Colon (tissue), 2 donors: ENCODE results near the gene NLE1.
"Not testable (repeated sequence)": the region's sequence is repeated elsewhere in the genome, so short reads cannot be mapped to it uniquely, and the experiment has no call there.

Source experiments
- FAIRE-seq: peaks from 2 replicates; lab custom pipeline; 2012; peaks lifted over from hg19 to GRCh38; lab: Jason Lieb, UNC
- donor health status: control.
- donor health status: control.

Gene NLE1

GRCh38 chr17:35127751-35128514 lies 14.2 kb downstream of the NLE1 start:
- FAIRE-seq: no peak

- no peak for FAIRE-seq
Measured at GRCh38 chr17:35121315-35121714, 20.8 kb downstream of the NLE1 start, which contains the start of gene FNDC8. Gene FNDC8 (plus strand): TSS chr17:35121615. CDS start chr17:35121694, 79 bp downstream.

GRCh38 chr17:35119370-35120165 lies 22.5 kb downstream of the NLE1 start, which contains the start of gene RAD51D:
Gene RAD51D (minus strand): TSS chr17:35119860. CDS start chr17:35119613, 247 bp downstream.
- no peak for FAIRE-seq

GRCh38 chr17:35117984-35118383 lies 24.1 kb downstream of the NLE1 start:
- FAIRE-seq: no peak

DNA sequence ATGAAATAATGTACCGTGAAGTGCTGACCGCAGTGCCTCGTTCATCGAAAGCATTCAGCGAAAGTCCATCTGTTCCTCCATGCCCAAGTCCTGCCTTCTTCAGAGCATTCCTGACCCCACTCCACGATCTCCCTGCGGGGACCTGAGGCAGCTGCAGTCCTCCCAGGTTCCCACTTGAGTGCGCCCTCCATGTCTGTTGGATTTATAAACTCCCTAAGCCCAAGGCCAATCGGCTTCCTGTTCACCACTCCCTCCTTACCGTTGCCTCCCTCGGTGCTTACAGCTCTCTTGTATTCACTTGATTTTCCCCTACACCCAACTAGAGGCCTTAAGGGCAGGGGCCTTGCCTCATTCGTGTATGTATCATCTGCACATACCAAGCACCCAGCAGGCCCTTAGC lies 25.3 kb downstream of the NLE1 start:
- no peak for FAIRE-seq

DNA sequence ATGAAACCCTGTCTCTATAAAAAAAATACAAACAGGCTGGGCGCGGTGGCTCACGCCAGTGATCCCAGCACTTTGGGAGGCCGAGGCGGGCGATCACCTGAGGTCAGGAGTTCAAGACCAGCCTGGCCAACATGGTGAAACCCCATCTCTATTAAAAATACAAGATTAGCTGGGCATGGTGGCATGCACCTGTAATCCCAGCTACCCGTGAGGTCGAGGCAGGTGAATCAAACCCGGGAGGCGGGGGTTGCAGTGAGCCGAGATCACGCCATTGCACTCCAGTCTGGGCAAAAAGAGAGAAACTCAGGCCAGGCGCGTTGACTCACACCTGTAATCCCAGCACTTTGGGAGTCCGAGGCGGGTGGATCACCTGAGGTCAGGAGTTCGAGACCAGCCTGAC lies 31.3 kb downstream of the NLE1 start:
- not testable (repeated sequence) for FAIRE-seq

GRCh38 chr17:35104844-35105450 lies 37.2 kb downstream of the NLE1 start:
- no peak for FAIRE-seq

DNA sequence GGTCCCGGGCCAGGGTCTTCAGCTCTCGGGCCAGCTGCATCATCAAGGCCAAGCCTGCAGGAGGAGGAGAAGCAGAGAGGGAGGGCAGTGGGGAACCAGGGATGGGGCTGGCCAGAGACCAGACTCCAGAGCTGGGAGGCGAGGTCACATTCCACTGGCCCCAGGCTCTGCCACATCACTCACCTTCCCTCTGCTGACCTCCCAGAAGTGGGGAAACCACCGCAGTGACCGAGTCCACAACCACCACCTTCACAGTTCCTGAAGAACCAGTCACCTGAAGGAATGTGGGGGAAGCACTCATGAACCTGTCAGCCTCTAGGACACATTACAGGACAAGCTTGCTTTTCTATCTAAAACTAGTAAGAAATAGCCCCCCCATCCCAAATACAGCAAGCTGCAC lies 38.8 kb downstream of the NLE1 start:
- no peak for FAIRE-seq

GRCh38 chr17:35101725-35102124 lies 40.4 kb downstream of the NLE1 start:
- FAIRE-seq: no peak

- no peak for FAIRE-seq
Measured at GRCh38 chr17:35101036-35101435, 41.1 kb downstream of the NLE1 start.

GRCh38 chr17:35099908-35100307 lies 42.2 kb downstream of the NLE1 start:
- no peak for FAIRE-seq

DNA sequence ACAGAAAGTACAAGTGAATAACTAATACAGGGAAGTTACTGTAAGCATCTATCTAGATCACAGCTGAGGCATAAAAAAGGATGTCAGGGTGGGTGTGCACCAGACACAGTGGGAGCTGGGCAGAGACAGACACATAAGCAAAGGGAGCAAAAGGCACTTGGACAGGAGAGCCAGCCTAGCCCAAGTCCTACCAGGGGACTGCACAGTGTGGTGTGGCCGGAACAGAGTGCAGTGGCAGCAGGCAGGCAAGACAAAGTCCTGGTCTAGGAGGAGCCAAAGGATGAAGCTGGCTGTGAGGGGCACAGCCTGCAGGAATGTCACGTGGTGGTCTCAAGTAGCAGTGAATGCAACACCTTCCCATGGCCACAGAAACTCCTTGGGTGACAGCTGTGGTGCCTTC lies 44.3 kb downstream of the NLE1 start:
- FAIRE-seq: no peak

DNA sequence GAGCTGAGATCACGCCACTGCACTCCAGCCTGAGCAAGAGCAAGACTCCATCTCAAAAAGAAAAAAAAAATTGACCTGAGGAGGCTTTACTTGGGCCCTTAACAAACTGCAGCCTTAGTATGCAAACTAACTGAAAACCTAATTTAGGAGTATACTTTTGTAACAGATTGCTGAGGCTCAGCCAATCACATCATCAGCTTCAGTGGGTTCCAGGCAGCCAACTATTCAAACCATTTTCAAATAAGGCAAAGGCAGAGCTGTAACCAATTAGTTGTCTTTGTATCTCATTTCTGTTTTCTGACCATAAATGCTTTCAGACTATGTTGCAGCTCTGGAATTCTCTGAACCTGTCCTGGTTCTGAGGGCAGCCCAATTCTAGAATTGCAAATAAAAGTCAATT lies 46.4 kb downstream of the NLE1 start:
- no peak for FAIRE-seq

- no peak for FAIRE-seq
Measured at GRCh38 chr17:35094902-35095301, 47.2 kb downstream of the NLE1 start.

- not testable (repeated sequence) for FAIRE-seq
Measured at GRCh38 chr17:35090707-35091106, 51.4 kb downstream of the NLE1 start.

DNA sequence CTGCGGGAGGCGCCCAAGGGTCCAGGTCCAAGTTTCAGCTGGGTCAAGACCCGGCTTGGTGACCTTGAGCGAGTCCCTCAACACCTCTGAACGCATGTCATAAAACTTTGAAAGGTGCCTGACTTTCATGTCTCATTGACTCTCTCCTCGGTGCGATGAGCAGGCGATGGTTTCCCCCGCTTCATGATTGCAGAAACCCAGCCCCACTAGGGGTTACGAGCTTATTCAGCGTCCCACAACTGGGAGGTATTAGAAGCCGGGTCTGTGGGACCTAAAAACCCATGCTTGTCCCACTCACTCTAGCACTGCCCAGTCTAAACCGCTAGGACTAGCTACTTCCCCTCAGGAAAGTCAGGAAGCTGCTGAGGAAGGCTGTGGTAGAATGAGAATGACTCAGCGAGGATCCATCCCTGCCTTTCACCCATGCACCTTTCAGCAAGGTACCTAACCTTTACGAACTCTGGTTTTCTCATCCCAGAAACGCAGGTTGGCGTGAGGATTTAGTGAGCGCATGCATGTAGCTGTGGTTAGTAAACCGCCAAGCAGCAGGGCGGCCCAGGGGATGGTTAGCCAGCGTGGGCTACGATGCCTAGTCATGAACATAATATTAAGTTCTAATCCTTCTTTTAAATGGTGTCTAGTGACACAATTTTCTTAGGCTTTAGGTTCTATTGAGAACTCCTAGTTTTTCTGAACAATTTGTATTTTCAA lies 52.4 kb downstream of the NLE1 start:
- no peak for FAIRE-seq

GRCh38 chr17:35088881-35089585 lies 53.1 kb downstream of the NLE1 start:
- FAIRE-seq: no peak

- no peak for FAIRE-seq
Measured at GRCh38 chr17:35088356-35088880, 53.7 kb downstream of the NLE1 start.

DNA sequence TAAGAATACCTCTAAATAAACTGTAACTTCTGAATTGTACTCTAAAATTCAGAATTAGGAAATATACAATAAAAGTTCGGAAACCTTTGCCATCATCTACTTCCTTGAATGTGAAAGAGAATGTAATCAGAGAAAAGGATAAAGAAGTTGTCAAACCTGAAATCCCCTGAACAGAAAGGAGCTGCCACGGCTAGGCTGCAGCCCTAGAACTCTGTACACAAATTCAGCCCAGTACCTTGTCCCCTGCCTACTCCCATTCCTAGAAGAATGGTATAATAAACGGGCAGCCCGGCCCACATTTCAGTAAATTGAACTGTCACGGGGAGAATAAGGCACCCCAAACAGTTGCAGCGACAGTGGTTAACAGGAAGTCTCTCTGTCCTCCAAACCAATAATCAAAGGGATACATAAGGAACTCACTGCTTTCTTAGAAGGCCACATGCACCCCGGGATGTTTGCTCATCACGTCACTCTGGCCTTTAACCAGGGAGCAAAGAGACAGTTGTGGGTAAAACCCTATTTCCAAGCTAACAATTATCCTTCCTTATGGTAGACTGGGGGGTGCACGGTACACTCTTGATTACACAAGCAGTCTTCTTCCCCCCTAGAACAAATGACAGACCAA lies 54.3 kb downstream of the NLE1 start:
- no peak for FAIRE-seq

GRCh38 chr17:35086931-35087573 lies 55.1 kb downstream of the NLE1 start:
- FAIRE-seq: no peak
